OCI-LY7 (cell line): ENCODE data around the gene GSDME. TPM values are rescaled to one million over a fixed set of nuclear protein-coding genes. Genes with fewer than 3 reads are reported as not detected.

Experiments used
- BruUV-seq: library from RNA; stranded (reverse); fragments of 400-500 nt; replicated peaks from 2 replicates; lab custom pipeline; 2021; lab: Mats Ljungman, UMichigan
- CTCF ChIA-PET: fragments of 300-600 bp; sonication (Branson Sonifier 250); formaldehyde crosslinking; loops from one replicate; lab custom pipeline; 2022; ENCODE audit warnings: antibody characterized with exemption; ENCODE audit not compliant: unreplicated experiment; lab: Charles Lee
- POLR2A ChIA-PET: fragments of 300-600 bp; sonication (Branson Sonifier 250); formaldehyde crosslinking; loops from one replicate; lab custom pipeline; 2022; ENCODE audit warnings: antibody characterized with exemption; lab: Charles Lee
- DNase-seq: peaks from one replicate; pipeline ENCODE4 v3.0.0-alpha.2; 2015; ENCODE audit warnings: low spot score
- H2AFZ ChIP-seq: fragments of 200-600 bp; sonication (generic), shearing (Covaris generic); 2 replicates; pipeline ENCODE4 v1.6.1; 2014; ENCODE audit warnings: mild to moderate bottlenecking, antibody characterized with exemption, low read length, moderate library complexity
- H3K27ac ChIP-seq: fragments of 200-600 bp; sonication (generic); 2 replicates; pipeline ENCODE4 v1.5.1; 2014; ENCODE audit warnings: mixed run types, low read depth, mild to moderate bottlenecking, moderate library complexity, low read length, inconsistent platforms; ENCODE audit not compliant: poor library complexity, severe bottlenecking
- H3K36me3 ChIP-seq: fragments of 200-600 bp; sonication (generic); 2 replicates; pipeline ENCODE4 v1.6.1; 2014; ENCODE audit warnings: mild to moderate bottlenecking, antibody characterized with exemption, low read length, moderate library complexity, mixed read lengths; ENCODE audit not compliant: insufficient read depth
- H3K4me1 ChIP-seq: fragments of 200-600 bp; sonication (generic); 2 replicates; pipeline ENCODE4 v1.5.1; 2014; ENCODE audit warnings: mild to moderate bottlenecking, low read length; ENCODE audit not compliant: insufficient read depth, poor library complexity, severe bottlenecking
- H3K4me2 ChIP-seq: fragments of 200-600 bp; sonication (generic); 2 replicates; pipeline ENCODE4 v1.6.1; 2014; ENCODE audit warnings: mild to moderate bottlenecking, low read length
- H3K4me3 ChIP-seq: fragments of 200-600 bp; sonication (generic); 2 replicates; pipeline ENCODE4 v1.5.1; 2014; ENCODE audit warnings: mild to moderate bottlenecking, low read depth, low read length; ENCODE audit not compliant: poor library complexity, severe bottlenecking
- H3K79me2 ChIP-seq: fragments of 200-600 bp; sonication (generic); 2 replicates; pipeline ENCODE4 v1.6.1; 2016; ENCODE audit warnings: low read depth, mild to moderate bottlenecking, low read length, moderate library complexity, mixed read lengths; ENCODE audit not compliant: insufficient read depth
- H3K9me2 ChIP-seq: fragments of 200-600 bp; sonication (generic); 2 replicates; pipeline ENCODE4 v1.6.1; 2016; ENCODE audit warnings: mild to moderate bottlenecking, low read length, mixed read lengths; ENCODE audit not compliant: insufficient read depth
- H3K9me3 ChIP-seq: fragments of 200-600 bp; sonication (generic); 2 replicates; pipeline ENCODE4 v1.6.1; 2014; ENCODE audit warnings: mild to moderate bottlenecking, mixed run types, low read length, mixed read lengths
- H4K20me1 ChIP-seq: fragments of 200-600 bp; sonication (generic); 2 replicates; pipeline ENCODE4 v1.6.1; 2014; ENCODE audit warnings: mild to moderate bottlenecking, antibody characterized with exemption, low read length, moderate library complexity, mixed read lengths; ENCODE audit not compliant: insufficient read depth
- CTCF ChIP-seq: fragments of 200-600 bp; sonication (generic); conservative IDR thresholded peaks from 2 replicates; pipeline ENCODE4 v1.5.1; 2014; ENCODE audit warnings: mild to moderate bottlenecking, antibody characterized with exemption, low read length, moderate library complexity, mixed read lengths
- EZH2phosphoT487 ChIP-seq: fragments of 200-600 bp; sonication (generic); IDR thresholded peaks from 2 replicates; pipeline ENCODE4 v1.6.1; 2018; ENCODE audit warnings: low read depth, borderline replicate concordance, mild to moderate bottlenecking, mixed run types, antibody characterized with exemption, low read length, moderate library complexity, mixed read lengths
- intact Hi-C: fragments of 100-400 bp; cut with micrococcal nuclease; formaldehyde crosslinking; loops from one replicate; pipeline ENCODE4 v1.10.0; 2022; ENCODE audit not compliant: unreplicated experiment
- total RNA-seq, 2 experiments: library from RNA; depleted of rRNA in 1 of 2; stranded (reverse); fragments of >200 nt in 1 of 2; shearing (Covaris generic) in 1 of 2; gene quantifications; 2 replicates each; pipeline ENCODE4 v1.2.3, GENCODE V29; 2014 to 2022

Gene GSDME
- total RNA-seq, 2 experiments from 2014 or later, result 33.0 to 41.7 TPM

DNA sequence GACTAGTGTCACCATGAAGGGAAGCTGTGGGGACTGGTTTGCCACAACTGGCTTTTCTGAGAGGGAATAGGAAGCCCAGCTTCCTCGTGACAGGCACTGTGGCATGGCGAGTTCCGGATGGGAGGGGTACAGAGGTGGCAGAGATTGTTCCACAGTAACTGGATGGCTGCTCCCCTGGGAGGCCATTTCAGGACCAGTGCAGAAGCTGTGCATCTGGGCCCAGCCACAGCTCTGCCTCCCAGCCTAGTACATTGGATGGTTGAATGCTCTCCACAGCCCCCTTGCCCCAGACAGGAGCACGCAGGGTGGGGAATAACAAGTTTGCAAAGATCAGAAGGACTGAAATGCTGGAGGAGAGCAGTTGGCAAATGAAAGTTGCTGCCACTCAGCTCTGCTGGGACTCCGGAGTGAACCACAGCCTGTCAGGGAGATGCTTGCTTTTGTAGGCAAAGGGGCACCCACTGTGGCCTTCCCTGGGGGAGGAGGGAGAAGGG is 51.8 kb downstream of the GSDME start:
- TF ChIP-seq EZH2phosphoT487 (no peak), CTCF (no peak)
- Histone ChIP-seq H3K79me2 (no peaks in the 10 kb centered on the region), H3K4me2 (no peak overlapping the region), H3K36me3 (no peaks in the 10 kb centered on the region), H4K20me1 (no peaks in the 10 kb centered on the region), H3K27ac (no peak overlapping the region), H3K4me1 (no peaks in the 10 kb centered on the region), H3K9me2 (no peaks in the 10 kb centered on the region), H2AFZ (no peak overlapping the region), H3K9me3 (no peaks in the 10 kb centered on the region), H3K4me3 (no peak overlapping the region)
- intact Hi-C loops, result no loop called here
- no peak for DNase-seq
- ChIA-PET CTCF (no interaction called here), POLR2A (interaction anchor here (1.0 kb wide), 1 partner anchor 13 kb away, joined by 3 read pairs; no protein-coding TSS in a partner anchor)
- BruUV-seq, result no TSS peak

- H3K9me2 ChIP-seq, result no peaks in the 10 kb centered on the region
- no TSS peak for BruUV-seq
- TF ChIP-seq EZH2phosphoT487, result no peak
- no peaks in the 10 kb centered on the region for H3K9me3 ChIP-seq
- no peaks in the 10 kb centered on the region for H3K4me1 ChIP-seq
- POLR2A ChIA-PET, result no interaction called here
- no peak overlapping the region for H2AFZ ChIP-seq
- no peaks in the 10 kb centered on the region for H3K79me2 ChIP-seq
- no peaks in the 10 kb centered on the region for H3K36me3 ChIP-seq
- no peaks in the 10 kb centered on the region for H4K20me1 ChIP-seq
- no peak overlapping the region for H3K4me2 ChIP-seq
- H3K27ac ChIP-seq, result no peak overlapping the region
- DNase-seq, result no peak
- intact Hi-C loops, result no loop called here
- no peak overlapping the region for H3K4me3 ChIP-seq
- CTCF ChIA-PET, result no interaction called here
Observed at GRCh38 chr7:24704311-24704710, 53.0 kb downstream of the GSDME start.

DNA sequence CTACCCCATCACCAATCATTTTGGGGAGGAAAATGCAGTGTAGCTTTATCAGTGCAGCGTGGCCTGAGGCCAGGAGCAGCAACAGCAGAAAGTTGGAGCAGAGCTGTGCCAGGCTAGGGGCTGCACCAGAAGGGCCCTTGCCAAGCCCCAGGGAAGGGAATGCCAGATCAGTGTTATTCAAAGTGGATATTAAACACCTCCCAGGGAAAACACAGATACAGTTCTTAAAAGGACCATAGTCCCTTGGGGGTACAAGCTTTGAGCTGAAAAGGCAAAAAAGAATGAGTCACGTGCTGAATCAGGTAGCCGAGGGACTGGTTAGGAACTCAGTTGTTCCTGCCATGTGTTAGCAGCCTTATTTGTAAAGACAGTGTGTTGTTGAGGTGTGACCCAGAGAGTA is 54.0 kb downstream of the GSDME start:
- no peak for DNase-seq
- H4K20me1 ChIP-seq, result no peaks in the 10 kb centered on the region
- no peaks in the 10 kb centered on the region for H3K9me3 ChIP-seq
- intact Hi-C loops, result no loop called here
- no peaks in the 10 kb centered on the region for H3K36me3 ChIP-seq
- no peak overlapping the region for H3K27ac ChIP-seq
- ChIA-PET CTCF (interaction anchor here (0.6 kb wide), 1 partner anchor 1013 kb away, joined by 3 read pairs; no protein-coding TSS in a partner anchor), POLR2A (interaction anchor here (0.6 to 0.8 kb wide), 2 partner anchors 8 to 580 kb away, joined by 3 to 4 read pairs; no protein-coding TSS in a partner anchor)
- no peaks in the 10 kb centered on the region for H3K79me2 ChIP-seq
- H3K4me1 ChIP-seq, result peaks cover 2% of the 10 kb centered on the region
- no peak for TF ChIP-seq CTCF
- TF ChIP-seq EZH2phosphoT487, result no peak
- no peaks in the 10 kb centered on the region for H3K9me2 ChIP-seq
- no peak overlapping the region for H2AFZ ChIP-seq
- H3K4me2 ChIP-seq, result no peak overlapping the region
- BruUV-seq, result no TSS peak
- H3K4me3 ChIP-seq, result no peak overlapping the region
